Retinal pigment epithelial cell (primary cell): ENCODE data around the gene SH3BP5.

Experiments used
- DNase-seq: peaks from one replicate; pipeline ENCODE4 v3.0.0-alpha.2; 2010; ENCODE audit warnings: low read depth
- H3K4me3 ChIP-seq: 2 replicates; pipeline ENCODE4 v1.5.1; 2011; ENCODE audit warnings: mild to moderate bottlenecking, low read length, control low read depth, moderate library complexity
- CTCF ChIP-seq: conservative IDR thresholded peaks from 2 replicates; pipeline ENCODE4 v1.5.1; 2011; ENCODE audit warnings: low read depth, low read length, control low read depth, inconsistent platforms

The SH3BP5 gene

GRCh38 chr3:15217841-15218267 lies 114.5 kb downstream of the SH3BP5 start:
- no peak overlapping the region for H3K4me3 ChIP-seq
- no peak for TF ChIP-seq CTCF
- DNase-seq = no peak

GRCh38 chr3:15217011-15217671 lies 115.2 kb downstream of the SH3BP5 start:
- DNase-seq = no peak
- H3K4me3 ChIP-seq = no peak overlapping the region
- no peak for TF ChIP-seq CTCF

GRCh38 chr3:15216501-15216900 lies 115.9 kb downstream of the SH3BP5 start:
- DNase-seq = no peak
- no peak overlapping the region for H3K4me3 ChIP-seq
- TF ChIP-seq CTCF = no peak

- no peak for DNase-seq
- TF ChIP-seq CTCF = no peak
- H3K4me3 ChIP-seq = no peak overlapping the region
Measured at GRCh38 chr3:15215996-15216395, 116.4 kb downstream of the SH3BP5 start.

- no peak for DNase-seq
- TF ChIP-seq CTCF = no peak
Measured at GRCh38 chr3:15214758-15215157, 117.6 kb downstream of the SH3BP5 start.

GRCh38 chr3:15211937-15212336 lies 120.4 kb downstream of the SH3BP5 start:
- no peak for TF ChIP-seq CTCF
- DNase-seq = no peak
- no peak overlapping the region for H3K4me3 ChIP-seq

More at GRCh38 chr3:15214758-15215157, 117.6 kb downstream of the SH3BP5 start:
- no peak overlapping the region for H3K4me3 ChIP-seq

- no peak for DNase-seq
- TF ChIP-seq CTCF = no peak
- H3K4me3 ChIP-seq = peak overlapping the region; percentile 77
Measured at GRCh38 chr3:15207836-15208504, 124.4 kb downstream of the SH3BP5 start.
